GM19239 (cell line): ENCODE results near the gene CACFD1.

Experiments used
- DNase-seq: peaks from one replicate; pipeline ENCODE4 v3.0.0; 2011; ENCODE audit warnings: low spot score; ENCODE audit not compliant: insufficient read length
- FAIRE-seq: peaks from 2 replicates; lab custom pipeline; 2011; peaks lifted over from hg19 to GRCh38; lab: Jason Lieb, UNC

CACFD1 gene

GRCh38 chr9:133477461-133477860, 17.7 kb downstream of the CACFD1 start:
- FAIRE-seq (no peak), DNase-seq (no peak)

- DNase-seq (peak; percentile 63), FAIRE-seq (peak; percentile 78)
Observed at GRCh38 chr9:133477992-133478850, 18.4 kb downstream of the CACFD1 start.

GRCh38 chr9:133478851-133479711, 19.3 kb downstream of the CACFD1 start, which contains the start of gene SLC2A6:
Gene SLC2A6, minus strand, starts transcription at chr9:133479099. Its CDS starts 40 bp downstream, at chr9:133479059.
- FAIRE-seq (peak; percentile 73), DNase-seq (peak; percentile 98)

- FAIRE-seq (no peak), DNase-seq (no peak)
Observed at GRCh38 chr9:133483611-133484010, 23.8 kb downstream of the CACFD1 start.

GRCh38 chr9:133484671-133485437, 25.1 kb downstream of the CACFD1 start:
- DNase-seq (no peak), FAIRE-seq (no peak)

GRCh38 chr9:133485531-133486260, 25.9 kb downstream of the CACFD1 start:
- no peak for FAIRE-seq
- peak; percentile 50 for DNase-seq

GRCh38 chr9:133487331-133487725, 27.6 kb downstream of the CACFD1 start:
- DNase-seq (no peak), FAIRE-seq (no peak)

GRCh38 chr9:133488686-133489252, 29.0 kb downstream of the CACFD1 start:
- no peak for FAIRE-seq
- DNase-seq, result no peak

GRCh38 chr9:133489253-133490190, 29.7 kb downstream of the CACFD1 start:
- FAIRE-seq (no peak), DNase-seq (no peak)

GRCh38 chr9:133490201-133490681, 30.5 kb downstream of the CACFD1 start:
- FAIRE-seq (no peak), DNase-seq (no peak)

- no peak for DNase-seq
- no peak for FAIRE-seq
Observed at GRCh38 chr9:133490865-133491655, 31.3 kb downstream of the CACFD1 start.

- FAIRE-seq, result no peak
Observed at GRCh38 chr9:133491656-133491925, 31.8 kb downstream of the CACFD1 start.

GRCh38 chr9:133492061-133493021, 32.6 kb downstream of the CACFD1 start:
- FAIRE-seq (no peak), DNase-seq (no peak)

More at GRCh38 chr9:133491656-133491925, 31.8 kb downstream of the CACFD1 start:
- DNase-seq, result no peak

GRCh38 chr9:133493428-133493827, 33.6 kb downstream of the CACFD1 start:
- DNase-seq, result no peak
- FAIRE-seq, result no peak

- no peak for FAIRE-seq
Observed at GRCh38 chr9:133493845-133494540, 34.2 kb downstream of the CACFD1 start.

More at GRCh38 chr9:133493845-133494540, 34.2 kb downstream of the CACFD1 start:
- DNase-seq, result no peak
